Keratinocyte (primary cell): ENCODE data around the gene MIOX. TPM values are rescaled to one million over a fixed set of nuclear protein-coding genes. Genes with fewer than 3 reads are reported as not detected.

Source experiments
- DNase-seq: peaks from one replicate; pipeline ENCODE4 v3.0.0-alpha.2; 2011; ENCODE audit warnings: low read depth, missing footprints, low spot score
- FAIRE-seq: peaks from 2 replicates; lab custom pipeline; 2011; peaks lifted over from hg19 to GRCh38; lab: Jason Lieb, UNC
- H2AFZ ChIP-seq: 2 replicates; pipeline ENCODE4 v1.6.0; 2012; ENCODE audit warnings: low read length, control low read depth, inconsistent platforms; ENCODE audit not compliant: control insufficient read depth
- H3K27ac ChIP-seq: 2 replicates; pipeline ENCODE4 v1.5.1; 2011; ENCODE audit warnings: low read length; ENCODE audit not compliant: control insufficient read depth, insufficient read depth
- H3K27me3 ChIP-seq: 3 replicates; pipeline ENCODE4 v1.6.0; 2011; ENCODE audit warnings: low read length; ENCODE audit not compliant: control insufficient read depth, insufficient read depth; ENCODE audit errors: extremely low read depth
- H3K36me3 ChIP-seq, 2 experiments: 2 replicates in 1 of 2; 3 replicates in 1 of 2; pipeline ENCODE4 v1.5.1; 2011; ENCODE audit warnings: low read length in 2 of 2, mild to moderate bottlenecking in 1 of 2; ENCODE audit not compliant: control insufficient read depth in 2 of 2, insufficient read depth in 2 of 2; ENCODE audit errors: extremely low read depth in 1 of 2
- H3K4me1 ChIP-seq: 3 replicates; pipeline ENCODE4 v1.5.1; 2011; ENCODE audit warnings: low read length; ENCODE audit not compliant: control insufficient read depth, insufficient read depth; ENCODE audit errors: extremely low read depth
- H3K4me2 ChIP-seq: 3 replicates; pipeline ENCODE4 v1.6.0; 2011; ENCODE audit warnings: low read depth, low read length; ENCODE audit not compliant: control insufficient read depth, insufficient read depth; ENCODE audit errors: extremely low read depth
- H3K4me3 ChIP-seq, 3 experiments: fragments of 200-600 bp in 1 of 3; sonication (generic) in 1 of 3; 2 replicates in 2 of 3; 3 replicates in 1 of 3; pipeline ENCODE4 v1.5.1; 2011 to 2016; ENCODE audit warnings: low read length in 3 of 3, mild to moderate bottlenecking in 3 of 3, control low read depth in 2 of 3, inconsistent platforms in 1 of 3, low read depth in 1 of 3, mixed read lengths in 1 of 3, mixed run types in 1 of 3, moderate library complexity in 1 of 3; ENCODE audit not compliant: control insufficient read depth in 2 of 3, insufficient read depth in 2 of 3; ENCODE audit errors: extremely low read depth in 1 of 3
- H3K79me2 ChIP-seq: 2 replicates; pipeline ENCODE4 v1.6.0; 2012; ENCODE audit warnings: low read length; ENCODE audit not compliant: control insufficient read depth, insufficient read depth
- H3K9ac ChIP-seq: 3 replicates; pipeline ENCODE4 v1.6.0; 2011; ENCODE audit warnings: low read length; ENCODE audit not compliant: control insufficient read depth, insufficient read depth; ENCODE audit errors: extremely low read depth
- H3K9me1 ChIP-seq: 3 replicates; pipeline ENCODE4 v1.6.0; 2011; ENCODE audit warnings: low read length; ENCODE audit not compliant: control insufficient read depth, insufficient read depth; ENCODE audit errors: extremely low read depth
- H3K9me3 ChIP-seq: 2 replicates; pipeline ENCODE4 v1.5.1; 2012; ENCODE audit warnings: low read depth, low read length; ENCODE audit not compliant: control insufficient read depth
- H4K20me1 ChIP-seq: 3 replicates; pipeline ENCODE4 v1.6.0; 2011; ENCODE audit warnings: low read length; ENCODE audit not compliant: control insufficient read depth, insufficient read depth; ENCODE audit errors: extremely low read depth
- CTCF ChIP-seq, 3 experiments: IDR thresholded peaks in 1 of 3; conservative IDR thresholded peaks in 1 of 3; optimal IDR thresholded peaks in 1 of 3; 2 replicates in 2 of 3; 3 replicates in 1 of 3; pipeline versions ENCODE3 to v1.5.1; 2011; ENCODE audit warnings: low read length in 3 of 3, mild to moderate bottlenecking in 3 of 3, moderate library complexity in 2 of 3, control low read depth in 1 of 3, inconsistent platforms in 1 of 3; ENCODE audit not compliant: insufficient read depth in 2 of 3; ENCODE audit errors: extremely low read depth in 1 of 3
- EZH2 ChIP-seq: IDR thresholded peaks from one replicate; pipeline ENCODE4 v1.6.1; 2012; ENCODE audit warnings: inconsistent platforms, mild to moderate bottlenecking, low read length, moderate library complexity
- dilution Hi-C: fragments of 300-500 bp; cut with MboI; formaldehyde crosslinking; loops from one replicate; pipeline ENCODE4 v1.7.0; 2020; ENCODE audit warnings: low sequenced_read_pairs; ENCODE audit not compliant: extremely low pct_ligation_motif_present
- polyA plus RNA-seq, 5 experiments: library from polyadenylated mRNA; depleted of rRNA in 3 of 5; stranded (reverse) in 3 of 5; stranded (forward) in 1 of 5; unstranded in 1 of 5; fragments of >200 nt; gene quantifications; 1 replicate in 1 of 5; 2 replicates in 3 of 5; 3 replicates in 1 of 5; pipeline versions ENCODE4 v1.2.1 to v1.2.3, GENCODE V29; 2011 to 2012; ENCODE audit warnings: missing spikeins in 2 of 5, low read depth in 1 of 5, low replicate concordance in 1 of 5

MIOX gene
- polyA plus RNA-seq, 1 donor (not counting 4 experiments of a cell fraction or from before 2014, with no cell fraction given): not detected

- Histone ChIP-seq H4K20me1 (no peaks in the 10 kb centered on the region), H3K27ac (no peak overlapping the region), H3K9me1 (no peaks in the 10 kb centered on the region), H3K9ac (no peak overlapping the region), H3K4me2 (no peak overlapping the region), H3K79me2 (no peaks in the 10 kb centered on the region), H3K4me3 (no peak overlapping the region), H2AFZ (no peak overlapping the region), H3K4me1 (peaks cover 23% of the 10 kb centered on the region), H3K36me3 (no peaks in the 10 kb centered on the region), H3K27me3 (peaks cover 5% of the 10 kb centered on the region), H3K9me3 (no peaks in the 10 kb centered on the region)
- TF ChIP-seq CTCF (optimal IDR thresholded peaks at IDR 0.05 in 1 of 3, IDR thresholded peaks at IDR 0.05 in 1 of 3, conservative IDR thresholded peaks at IDR 0.05 in 1 of 3; ENCODE audit: extremely low read depth in 1 of 3, insufficient read depth in 2 of 3, low read length in 3 of 3): no peak
- TF ChIP-seq EZH2: no peak
- FAIRE-seq (no peak), DNase-seq (no peak)
- dilution Hi-C loops: no loop called here
Measured at GRCh38 chr22:50535113-50535512, 48.5 kb downstream of the MIOX start.

- no peak for FAIRE-seq
- H3K4me1 ChIP-seq: peaks cover 29% of the 10 kb centered on the region
- H2AFZ ChIP-seq: no peak overlapping the region
- TF ChIP-seq CTCF (optimal IDR thresholded peaks at IDR 0.05 in 1 of 3, IDR thresholded peaks at IDR 0.05 in 1 of 3, conservative IDR thresholded peaks at IDR 0.05 in 1 of 3; ENCODE audit: extremely low read depth in 1 of 3, insufficient read depth in 2 of 3, low read length in 3 of 3) (no peak), EZH2 (no peak)
- no peaks in the 10 kb centered on the region for H3K9me3 ChIP-seq
- H3K27ac ChIP-seq: no peak overlapping the region
- H4K20me1 ChIP-seq: no peaks in the 10 kb centered on the region
- H3K79me2 ChIP-seq: no peaks in the 10 kb centered on the region
- H3K4me3 ChIP-seq: no peak overlapping the region
- H3K9ac ChIP-seq: no peak overlapping the region
- H3K4me2 ChIP-seq: no peak overlapping the region
- dilution Hi-C loops: no loop called here
- H3K36me3 ChIP-seq: no peaks in the 10 kb centered on the region
- DNase-seq: no peak
- H3K27me3 ChIP-seq: peaks cover 2% of the 10 kb centered on the region
- H3K9me1 ChIP-seq: no peaks in the 10 kb centered on the region
Measured at GRCh38 chr22:50536226-50536625, 49.6 kb downstream of the MIOX start.
